Eye (tissue), 1 donor: ENCODE results near the gene MTSS2.
A peak's percentile ranks its signal among the peaks of the same experiment; 100 is the strongest.

Source experiments
- DNase-seq: peaks from one replicate; pipeline ENCODE4 v3.0.0-alpha.2; 2015

MTSS2 gene, protein sequence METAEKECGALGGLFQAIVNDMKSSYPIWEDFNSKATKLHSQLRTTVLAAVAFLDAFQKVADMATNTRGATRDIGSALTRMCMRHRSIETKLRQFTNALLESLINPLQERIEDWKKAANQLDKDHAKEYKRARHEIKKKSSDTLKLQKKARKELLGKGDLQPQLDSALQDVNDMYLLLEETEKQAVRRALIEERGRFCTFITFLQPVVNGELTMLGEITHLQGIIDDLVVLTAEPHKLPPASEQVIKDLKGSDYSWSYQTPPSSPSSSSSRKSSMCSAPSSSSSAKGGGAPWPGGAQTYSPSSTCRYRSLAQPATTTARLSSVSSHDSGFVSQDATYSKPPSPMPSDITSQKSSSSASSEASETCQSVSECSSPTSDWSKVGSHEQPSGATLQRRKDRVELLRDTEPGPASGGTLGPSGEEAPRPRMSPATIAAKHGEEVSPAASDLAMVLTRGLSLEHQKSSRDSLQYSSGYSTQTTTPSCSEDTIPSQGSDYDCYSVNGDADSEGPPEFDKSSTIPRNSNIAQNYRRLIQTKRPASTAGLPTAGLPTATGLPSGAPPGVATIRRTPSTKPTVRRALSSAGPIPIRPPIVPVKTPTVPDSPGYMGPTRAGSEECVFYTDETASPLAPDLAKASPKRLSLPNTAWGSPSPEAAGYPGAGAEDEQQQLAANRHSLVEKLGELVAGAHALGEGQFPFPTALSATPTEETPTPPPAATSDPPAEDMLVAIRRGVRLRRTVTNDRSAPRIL

DNA sequence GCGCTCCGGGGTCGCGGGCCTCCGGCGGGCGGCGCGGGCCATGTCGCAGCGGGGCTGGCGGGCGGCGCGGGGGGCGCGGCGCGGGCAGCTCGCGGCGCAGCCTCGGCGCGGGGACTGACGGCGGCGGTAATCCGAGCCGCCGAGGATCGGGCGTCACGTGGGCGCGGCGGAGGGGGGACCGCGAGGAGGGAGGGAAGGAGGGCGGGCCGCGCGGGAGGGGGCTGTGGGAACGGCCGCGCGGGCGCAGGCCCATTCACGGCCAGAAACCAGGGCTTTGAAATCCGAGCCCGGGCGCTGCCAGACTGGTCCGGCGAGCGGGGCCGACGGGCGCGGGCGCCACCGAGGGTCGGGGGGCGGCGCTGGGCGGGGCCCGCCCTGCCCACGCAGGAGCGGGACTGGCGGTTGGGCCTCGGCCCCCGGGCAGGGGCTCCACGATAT, at the start of gene MTSS2:
Gene MTSS2, minus strand, starts transcription at position 116 of the 438 bp plus-strand sequence. CDS start 262 bp downstream, outside the sequence.
- DNase-seq: peak; percentile 95

DNA sequence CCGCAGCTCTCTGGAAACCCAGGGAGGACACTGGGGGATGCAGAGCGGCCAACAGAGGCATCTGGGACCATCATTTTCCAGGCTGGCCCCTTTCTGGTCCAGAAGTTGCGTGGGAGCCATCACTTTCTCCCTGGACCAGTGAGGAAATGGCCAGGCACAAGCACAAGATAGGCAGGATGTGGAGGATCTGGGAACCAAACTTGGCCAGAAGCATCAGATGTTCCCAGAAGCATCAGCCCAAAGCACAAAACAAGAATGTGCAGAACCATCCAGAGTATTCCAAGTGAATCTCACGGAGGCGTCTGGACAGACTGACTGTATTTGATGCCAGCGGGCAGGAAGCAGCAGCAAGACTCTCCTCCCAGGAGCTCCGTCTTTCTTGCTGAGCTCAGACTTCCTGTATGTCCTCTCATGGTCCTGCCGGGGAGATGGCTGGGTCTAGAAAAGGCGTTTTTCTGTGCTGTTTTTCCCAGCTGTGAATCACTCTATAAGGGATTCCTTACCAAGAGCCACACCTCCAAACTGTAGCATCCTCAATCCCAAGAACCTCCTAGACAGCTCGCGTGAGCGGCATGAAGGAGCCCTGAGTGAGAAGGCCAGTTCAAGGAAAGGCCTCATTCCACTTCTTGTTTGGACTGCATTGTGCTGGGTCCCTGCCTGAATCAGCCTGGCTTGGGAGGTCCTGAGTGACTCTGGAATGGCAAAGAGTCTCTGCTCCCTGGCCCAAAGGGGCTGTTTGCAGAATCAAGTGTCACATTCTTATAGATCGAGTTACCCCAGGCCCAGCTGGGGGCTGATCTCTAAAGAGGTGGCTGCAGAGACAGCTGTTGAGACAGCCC, 49.5 kb upstream of the MTSS2 start:
- no peak for DNase-seq

DNA sequence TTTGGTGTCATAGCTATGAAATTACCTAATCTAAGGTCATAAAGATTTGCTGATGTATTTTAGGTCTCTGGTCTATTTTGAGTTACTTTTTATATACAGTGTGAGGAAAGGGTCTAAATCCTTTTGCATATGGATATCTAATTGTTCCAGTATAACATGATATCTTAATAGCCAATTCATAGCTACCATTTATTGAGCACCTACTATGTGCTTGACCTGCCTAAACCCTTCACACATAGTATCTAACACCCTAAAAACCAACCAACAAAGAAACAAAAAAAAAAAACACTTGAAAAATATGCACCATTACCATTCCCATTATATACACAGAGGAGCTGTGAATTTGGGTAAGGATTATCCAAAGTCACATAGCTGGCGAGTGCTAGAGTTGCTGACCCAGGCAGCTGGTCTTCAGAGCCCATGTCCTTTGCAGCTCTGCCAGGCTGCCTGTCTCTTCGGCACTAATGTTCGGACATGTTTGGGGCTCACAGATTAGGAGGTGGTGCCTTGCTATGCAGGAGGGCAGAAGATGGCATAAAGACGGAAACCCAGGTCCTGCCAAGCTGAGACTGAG, 48.8 kb upstream of the MTSS2 start:
- DNase-seq: no peak

DNA sequence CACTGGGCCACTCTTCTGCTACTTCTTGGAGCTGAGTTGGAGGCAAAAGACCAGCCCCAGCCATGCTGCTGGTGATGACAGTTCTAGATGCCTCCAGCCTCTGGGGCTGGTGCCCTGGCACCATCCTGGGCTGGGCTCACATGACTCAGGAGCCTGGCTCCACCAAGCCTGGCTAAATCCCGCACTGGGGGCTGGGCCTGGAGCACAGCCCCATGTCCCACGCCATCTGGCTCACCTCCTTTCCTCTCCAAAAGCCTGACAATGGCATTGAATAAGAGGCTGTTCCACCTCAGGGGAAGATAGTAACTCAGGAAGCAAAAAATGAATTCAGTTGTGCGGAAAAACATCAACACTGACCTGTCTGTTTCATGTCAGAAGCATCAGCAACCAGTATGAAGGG, 45.1 kb upstream of the MTSS2 start:
- DNase-seq: no peak

DNA sequence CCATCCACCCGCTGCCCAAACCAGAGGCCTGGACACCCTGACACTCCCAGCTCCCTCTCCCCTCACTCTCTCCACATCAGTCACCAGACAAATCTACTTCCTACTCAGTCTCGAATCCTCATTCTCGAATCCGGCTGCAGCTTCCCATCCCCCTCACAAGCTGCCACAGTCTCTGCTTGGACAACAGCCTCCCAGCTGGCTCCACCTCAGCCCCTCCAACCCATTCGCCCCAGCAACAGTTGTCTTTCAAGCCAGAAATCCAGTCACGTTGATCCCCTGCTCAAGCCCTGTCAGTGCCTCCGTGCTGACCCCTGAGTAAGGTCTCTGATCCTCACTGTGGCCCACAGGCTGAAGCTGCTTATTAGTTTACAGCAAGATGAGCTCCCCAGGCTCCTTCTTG, 44.2 kb upstream of the MTSS2 start:
- peak; percentile 70 for DNase-seq

DNA sequence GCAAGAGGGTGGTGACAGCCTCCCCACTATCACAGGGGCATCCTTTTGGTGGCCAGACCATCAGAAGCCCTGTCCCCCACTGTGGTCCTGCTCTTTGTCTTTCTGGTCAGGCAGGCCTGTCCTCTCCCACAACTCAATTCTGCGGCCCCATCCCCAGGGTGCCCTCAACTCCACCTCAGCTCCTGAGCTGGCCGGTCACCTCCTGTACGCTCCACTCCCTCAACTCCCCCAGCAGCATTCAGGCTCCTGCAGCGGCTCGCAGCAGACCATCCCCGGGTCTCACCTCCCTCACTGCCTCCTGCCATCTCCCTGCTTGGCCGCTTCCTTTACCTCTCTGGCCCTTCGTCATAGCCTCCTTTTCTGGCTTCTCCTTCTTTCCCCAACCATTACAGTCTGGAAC, 43.4 kb upstream of the MTSS2 start:
- no peak for DNase-seq

DNA sequence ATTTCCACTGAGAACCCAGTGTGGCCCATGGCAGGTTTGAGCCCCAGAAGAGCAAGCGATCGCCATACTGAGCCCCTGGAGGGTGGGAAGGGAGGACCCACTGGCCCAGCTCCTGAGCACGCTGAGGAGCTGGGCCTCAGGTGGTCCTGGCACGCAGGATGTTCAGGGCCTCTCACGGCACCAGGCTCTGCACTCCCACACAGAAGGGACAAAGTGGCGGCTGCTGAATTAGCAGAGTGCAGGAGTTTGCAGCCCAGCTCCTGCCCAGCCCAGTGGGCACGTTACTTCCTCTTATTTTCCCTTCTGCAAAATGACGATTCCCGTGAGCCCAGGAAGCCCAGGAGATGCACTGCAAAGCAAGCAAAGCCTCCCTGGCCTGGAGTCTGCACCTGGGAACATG, 42.3 kb upstream of the MTSS2 start:
- DNase-seq: no peak

DNA sequence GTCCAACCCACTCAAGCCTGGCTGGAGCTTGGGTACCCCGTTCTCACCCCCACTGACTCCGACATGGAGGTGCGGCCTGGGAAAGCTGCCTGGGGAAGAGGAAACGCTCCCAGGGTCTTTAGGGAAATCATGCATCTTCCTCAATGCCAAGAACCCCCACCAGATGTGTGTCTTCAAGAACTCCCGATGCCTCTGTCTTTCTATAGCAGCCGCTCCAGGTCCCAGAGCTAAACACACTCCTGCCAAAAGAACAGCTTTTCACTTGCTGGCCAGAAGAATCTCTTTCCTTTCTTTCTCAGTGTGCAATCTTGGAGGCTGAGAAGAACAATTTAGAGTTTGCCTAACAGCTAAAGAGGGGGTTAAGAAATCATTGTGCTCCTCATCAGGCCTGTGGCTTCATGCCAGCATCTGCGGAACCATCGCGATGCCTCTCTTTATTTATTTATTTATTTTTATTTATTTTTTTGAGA, 41.1 kb upstream of the MTSS2 start:
- DNase-seq: peak; percentile 60

DNA sequence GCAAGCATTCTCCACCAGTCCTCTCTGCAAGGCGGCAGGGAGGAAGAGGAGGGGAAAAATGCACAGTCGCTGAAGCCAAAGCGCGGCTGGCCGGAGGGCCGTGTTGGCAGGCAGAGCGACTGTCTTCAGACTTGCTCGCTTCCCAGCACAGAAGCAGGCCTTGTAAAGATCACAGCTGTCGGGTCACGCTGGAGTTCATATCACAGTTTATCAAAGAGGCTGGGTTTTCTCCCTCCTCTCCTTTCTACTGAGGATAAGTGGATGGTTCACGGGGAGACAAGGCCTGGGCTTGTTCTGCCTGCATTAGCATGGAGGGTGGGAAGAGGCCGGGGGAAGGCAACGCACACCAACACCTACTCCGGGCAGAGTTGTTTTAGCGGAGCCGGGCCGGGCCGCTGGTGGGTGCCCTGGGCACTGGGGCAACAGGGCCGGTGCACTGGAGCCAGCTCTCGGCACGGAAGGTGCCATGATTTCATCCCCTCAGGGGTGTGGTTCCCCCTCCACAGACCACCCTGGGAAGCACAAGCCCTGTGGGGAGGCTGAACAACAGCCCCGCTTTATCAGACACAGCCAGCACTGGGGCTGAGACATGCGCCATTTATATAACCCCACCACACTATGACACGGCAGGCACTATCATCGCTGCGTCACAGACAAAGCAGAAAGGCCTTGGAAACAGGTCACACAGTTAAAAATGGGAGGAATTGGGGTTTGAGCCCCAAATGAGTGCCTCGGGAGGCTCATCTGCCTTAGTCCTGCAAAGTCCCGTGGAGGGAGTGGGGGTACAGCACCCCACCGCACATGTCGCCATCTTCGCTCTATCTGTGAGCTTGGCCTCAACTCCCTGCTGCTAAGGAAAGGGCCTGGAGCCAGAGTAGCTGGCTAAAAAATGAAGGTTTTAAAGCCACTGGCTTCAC, 40.3 kb upstream of the MTSS2 start:
- DNase-seq: peak; percentile 79

DNA sequence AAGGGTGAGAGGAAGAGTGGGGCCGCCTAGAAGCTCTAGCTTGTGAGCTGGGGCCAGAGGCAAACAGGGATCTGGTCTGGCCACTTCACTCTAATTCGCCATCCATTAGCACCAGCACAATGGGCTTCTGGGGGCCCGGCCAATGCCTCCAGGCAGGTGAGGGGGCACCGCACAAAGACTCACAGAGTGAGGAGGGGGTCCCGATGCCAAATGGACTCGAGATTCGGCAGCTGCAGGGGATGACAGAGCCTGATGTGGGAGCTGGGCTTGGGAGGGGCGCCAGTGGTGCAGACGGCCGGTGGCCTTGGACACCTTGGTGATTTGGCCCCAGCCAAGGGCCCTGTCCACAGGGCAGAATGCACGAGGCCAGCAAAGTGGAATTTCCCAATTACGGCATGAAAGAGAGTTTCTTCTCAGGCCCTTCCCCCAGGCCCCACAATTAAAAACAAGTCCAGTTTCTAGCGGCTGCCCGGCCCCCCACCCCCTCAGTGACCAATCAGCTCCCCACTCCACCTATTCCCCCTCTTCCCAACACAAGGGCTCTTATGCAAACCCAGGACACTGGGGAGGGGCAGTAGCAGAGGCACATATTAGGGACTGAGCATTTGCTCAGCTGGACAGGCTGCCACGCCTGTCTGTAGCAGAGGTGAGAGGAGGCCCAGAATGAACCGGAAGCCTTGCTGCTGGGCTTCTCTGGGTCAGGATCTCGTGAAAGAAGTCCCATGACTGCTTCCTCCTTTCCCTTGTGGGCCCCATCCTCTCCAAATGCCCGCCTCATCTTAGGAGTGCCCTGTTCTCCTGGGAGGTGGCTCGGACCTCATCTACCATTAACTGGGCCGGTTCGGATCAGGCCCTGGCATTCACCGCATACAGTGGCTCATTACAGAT, 39.4 kb upstream of the MTSS2 start:
- DNase-seq: peak; percentile 60

DNA sequence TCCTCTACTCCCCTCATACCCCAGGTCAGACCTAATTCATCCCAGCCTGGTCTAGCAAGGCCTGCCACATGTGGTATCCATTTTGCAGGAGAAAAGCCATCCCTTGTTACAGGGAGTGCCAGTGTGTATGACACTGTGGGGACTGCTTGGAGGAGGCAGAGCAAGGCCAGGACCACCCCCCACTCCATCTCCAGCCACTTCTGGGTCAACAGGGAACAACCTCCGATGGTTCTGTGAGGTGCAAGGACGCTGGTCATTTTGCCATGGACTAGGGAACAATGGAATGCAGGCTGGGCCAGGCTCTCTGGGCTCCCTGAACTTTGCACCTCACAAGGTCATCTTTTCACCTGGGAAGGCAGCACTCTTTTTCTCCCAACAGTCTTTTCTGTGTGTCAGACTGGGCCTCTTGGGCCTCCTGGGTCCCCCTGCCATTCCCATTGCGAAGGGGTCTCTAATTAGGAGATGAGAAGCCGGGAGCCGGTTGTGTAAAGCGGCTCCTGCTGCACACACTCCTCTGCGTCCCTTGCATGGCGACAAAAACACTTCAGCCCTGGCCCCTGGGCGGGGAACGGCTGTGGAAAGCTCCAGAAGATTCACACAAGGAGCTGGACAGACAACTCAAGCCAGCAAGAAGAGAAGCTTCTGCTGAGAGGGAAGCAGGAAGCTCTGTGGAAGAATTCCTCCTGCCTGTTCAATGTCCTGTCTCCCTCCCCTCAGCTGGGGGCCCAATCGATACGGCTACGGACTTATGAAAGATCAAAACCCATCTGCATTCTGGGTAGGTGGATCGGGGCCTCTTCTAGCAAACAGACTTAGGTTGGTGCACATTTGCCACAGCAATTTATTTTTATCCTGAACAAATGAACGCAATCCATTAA, 38.5 kb upstream of the MTSS2 start:
- peak; percentile 25 for DNase-seq

DNA sequence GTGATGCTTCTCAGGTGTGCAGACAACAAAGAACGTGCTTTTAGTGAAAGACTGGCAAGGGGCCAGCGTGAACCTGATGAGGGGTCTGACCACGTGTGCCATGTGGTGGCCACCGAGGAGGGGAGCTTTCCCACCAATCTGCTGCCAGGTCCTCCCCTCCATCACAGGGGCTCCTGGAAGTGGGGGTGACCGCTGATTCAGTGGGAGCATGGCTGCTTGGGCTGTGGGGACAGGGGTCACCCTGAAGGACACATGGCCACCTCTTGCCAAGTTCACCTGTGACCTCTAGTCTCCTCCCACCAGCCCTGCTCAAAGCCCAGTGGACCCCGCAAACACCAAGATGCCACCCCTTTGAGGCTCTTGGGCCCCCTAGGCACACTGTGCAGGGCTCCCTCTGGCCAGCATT, 37.9 kb upstream of the MTSS2 start:
- DNase-seq: no peak

DNA sequence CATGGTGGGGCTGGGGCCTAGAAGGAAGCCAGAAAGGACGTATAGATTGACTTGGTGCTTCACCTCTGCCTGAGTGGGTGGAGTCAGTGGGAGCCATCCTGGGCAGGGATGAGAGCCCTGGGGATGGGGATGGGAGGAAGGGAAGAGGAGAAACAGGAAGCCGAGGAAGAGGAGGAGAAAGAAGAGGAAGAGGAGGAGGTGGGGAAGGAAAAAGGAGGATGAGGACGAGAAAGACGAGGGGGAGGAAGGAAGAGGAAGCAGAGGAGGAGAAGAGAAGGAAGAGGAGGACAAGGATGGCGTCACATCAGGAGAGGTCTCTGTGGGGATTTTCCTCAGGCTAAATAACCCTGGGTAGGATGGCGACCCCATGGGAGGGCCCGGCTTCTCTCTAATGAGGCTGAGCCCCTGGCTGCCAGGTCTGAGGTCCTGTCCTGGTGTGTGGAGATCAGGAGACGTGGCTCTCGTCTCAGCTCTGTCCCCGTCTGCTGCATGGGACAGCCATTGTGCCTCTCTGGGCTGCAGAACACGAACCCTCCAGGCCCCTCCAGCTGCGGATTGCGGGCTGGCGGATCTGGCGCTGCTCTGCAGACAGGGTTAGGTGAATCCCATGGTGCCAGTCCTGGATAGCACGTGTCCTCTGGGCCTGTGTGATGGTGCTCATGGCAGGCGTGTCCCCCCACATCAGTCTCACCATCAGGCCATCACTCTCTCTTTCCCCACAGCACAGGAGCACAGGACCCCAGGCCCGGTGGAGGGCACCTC, 35.5 kb upstream of the MTSS2 start:
- DNase-seq: no peak

DNA sequence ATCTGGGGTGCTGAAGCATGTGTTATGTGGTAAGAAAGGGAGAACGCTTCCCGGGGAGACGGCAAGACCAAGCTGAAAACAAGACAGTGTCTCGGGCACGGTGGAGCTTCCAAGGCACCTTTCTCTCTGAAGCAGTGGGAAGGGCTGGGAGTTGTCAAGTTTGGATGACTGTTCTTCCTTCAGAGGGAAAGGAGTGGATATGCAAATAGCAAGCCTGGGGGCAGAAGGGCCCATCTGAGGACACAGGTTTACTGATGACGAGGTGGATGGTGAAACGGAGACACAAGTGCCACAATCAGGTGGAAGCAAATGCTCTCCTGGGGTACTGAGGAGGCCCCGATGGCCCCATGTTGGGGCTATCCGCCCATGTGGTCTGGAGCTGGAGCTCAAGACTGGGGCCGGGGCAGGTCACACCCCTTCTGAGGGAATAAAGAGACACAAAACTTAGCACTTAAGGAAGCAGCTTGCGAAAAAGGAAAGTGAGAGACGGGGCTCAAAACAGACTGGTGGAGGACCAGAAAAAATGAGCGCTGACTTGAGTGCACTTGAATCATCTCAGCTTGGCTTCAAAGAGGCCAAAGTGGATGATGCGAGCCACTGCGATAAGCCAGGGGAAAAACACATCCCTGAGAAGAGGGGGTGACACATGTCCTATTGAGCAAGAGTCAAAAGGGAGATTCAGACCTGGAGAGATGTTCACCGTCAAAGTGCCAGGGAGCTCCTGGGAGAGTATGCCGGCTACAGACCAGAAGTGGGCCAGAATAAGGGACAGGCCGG, 34.8 kb upstream of the MTSS2 start:
- no peak for DNase-seq

DNA sequence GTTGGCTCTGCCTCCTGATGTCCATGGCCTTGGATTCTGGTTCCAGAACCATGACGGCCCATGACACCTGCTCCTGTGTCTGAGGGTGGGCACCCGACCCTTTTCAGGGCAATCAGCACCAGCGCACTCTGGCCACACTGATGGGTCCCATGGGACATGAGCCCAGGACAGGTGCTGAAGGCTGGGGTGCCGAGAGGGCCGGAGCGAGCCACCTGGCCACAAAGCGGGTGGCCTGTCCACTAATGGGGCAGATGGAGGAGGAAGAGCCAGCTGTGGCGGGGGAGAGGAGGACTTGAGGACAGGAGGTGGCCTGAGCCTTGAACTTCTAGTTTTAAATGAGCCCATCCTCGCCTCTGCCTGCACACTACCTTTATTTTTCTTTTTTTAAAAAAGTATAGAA, 31.2 kb upstream of the MTSS2 start:
- no peak for DNase-seq

DNA sequence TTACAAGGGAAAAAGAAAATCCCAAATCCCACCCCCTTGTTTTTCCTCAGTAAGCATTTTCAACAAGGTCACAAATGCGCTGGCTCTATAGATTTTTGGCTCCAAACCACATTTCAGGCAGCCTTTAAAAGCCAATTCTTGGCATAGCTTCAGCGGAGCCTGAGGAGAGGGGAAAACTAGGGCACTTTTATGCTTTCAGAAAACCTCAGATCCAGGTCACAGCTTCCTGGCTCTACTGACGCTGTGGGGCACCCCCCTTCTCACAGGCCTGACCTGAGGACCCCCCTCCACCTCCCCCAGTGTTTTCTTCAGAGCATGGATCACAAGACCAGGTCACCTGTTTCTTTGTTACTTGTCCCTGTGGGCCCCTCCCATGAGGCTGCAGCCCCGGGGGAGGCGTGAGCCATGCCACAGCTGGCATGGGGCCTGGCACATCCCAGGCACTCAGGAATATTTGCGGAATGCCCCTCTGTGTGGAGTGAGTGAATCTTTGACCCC, 30.1 kb upstream of the MTSS2 start:
- peak; percentile 85 for DNase-seq

DNA sequence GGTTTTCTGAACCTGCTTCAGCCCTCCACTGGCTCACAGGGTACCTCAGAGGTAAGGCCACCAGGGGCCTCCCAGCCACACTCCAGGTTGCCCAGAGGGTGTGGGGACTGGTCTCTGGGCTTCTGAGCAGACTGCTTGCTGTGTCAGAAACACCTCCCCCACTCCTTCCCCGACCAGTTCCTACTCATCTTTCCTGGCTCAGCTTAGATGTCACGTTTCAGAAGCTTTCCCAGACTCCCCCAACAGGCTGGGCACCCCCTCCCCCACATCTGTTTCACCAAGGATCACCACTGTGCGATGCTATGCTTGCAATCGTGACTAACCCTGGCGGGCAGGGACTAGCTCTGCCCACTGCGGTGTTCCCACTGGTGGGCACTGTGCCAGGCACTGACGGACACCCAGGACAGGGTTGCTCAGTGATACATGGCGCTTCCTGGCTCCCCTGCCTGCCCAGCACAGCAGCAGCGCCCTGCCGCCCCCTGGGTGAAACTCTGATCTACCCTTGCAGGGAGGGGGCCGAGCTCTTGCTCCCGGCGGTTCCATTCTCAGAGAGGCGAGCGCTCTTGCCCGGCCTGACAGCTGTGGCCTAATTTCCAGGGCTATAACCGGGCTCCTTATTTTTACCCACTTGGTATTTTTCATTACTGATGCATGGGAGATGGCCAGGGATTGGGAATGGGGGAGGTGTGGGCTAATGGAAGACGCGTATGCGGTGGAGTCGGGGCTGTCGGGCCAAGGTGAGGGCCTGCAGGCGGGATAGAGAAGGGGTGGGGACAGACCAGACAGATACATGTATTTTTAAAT, 29.4 kb upstream of the MTSS2 start:
- DNase-seq: peak; percentile 84
